ENCODE data around the gene ZNF579.

DNA sequence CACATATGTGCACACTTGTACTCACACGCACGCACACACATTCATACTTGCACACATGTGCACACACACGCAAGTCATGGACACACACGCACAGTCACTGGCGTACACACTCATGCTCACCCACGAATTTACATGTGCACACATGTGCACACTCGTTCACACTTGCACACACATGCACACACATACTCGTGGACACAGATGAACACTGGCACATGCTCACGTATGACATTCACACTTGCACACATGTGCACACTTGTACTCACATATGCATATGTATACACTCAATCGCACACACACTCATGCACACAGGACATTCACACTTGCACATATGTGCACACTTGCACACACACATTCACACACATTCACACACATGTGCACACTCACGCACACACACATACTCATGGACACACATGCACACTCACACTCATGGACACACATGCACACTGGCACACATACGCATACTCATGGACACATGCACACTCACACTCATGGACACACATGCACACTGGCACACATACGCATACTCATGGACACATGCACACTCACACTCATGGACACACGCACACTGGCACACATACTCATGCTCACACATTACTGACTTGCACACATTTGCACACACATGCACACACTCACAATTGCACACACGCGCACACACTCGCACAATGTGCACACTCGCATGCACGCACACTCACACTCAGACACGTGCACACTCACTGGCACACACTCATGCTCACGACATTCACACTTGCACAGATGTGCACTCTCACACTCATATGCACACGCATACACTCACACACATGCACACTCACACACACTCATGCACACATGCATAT is 53.2 kb downstream of the ZNF579 start:
- TF ChIP-seq, protein P1, sequence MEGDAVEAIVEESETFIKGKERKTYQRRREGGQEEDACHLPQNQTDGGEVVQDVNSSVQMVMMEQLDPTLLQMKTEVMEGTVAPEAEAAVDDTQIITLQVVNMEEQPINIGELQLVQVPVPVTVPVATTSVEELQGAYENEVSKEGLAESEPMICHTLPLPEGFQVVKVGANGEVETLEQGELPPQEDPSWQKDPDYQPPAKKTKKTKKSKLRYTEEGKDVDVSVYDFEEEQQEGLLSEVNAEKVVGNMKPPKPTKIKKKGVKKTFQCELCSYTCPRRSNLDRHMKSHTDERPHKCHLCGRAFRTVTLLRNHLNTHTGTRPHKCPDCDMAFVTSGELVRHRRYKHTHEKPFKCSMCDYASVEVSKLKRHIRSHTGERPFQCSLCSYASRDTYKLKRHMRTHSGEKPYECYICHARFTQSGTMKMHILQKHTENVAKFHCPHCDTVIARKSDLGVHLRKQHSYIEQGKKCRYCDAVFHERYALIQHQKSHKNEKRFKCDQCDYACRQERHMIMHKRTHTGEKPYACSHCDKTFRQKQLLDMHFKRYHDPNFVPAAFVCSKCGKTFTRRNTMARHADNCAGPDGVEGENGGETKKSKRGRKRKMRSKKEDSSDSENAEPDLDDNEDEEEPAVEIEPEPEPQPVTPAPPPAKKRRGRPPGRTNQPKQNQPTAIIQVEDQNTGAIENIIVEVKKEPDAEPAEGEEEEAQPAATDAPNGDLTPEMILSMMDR (IDR thresholded peaks at IDR 0.05; ENCODE audit: control extremely low read depth in 1 of 3, insufficient read depth in 1 of 3, low read depth in 1 of 3, low read length in 3 of 3), result no peak
- TF ChIP-seq GTF2F1 (IDR thresholded peaks at IDR 0.05; ENCODE audit: borderline replicate concordance, low read depth, low read length), result no peak
- no peak for TF ChIP-seq EZH2 (IDR thresholded peaks at IDR 0.05; ENCODE audit: low read depth, low read length, severe bottlenecking)
- no peak for TF ChIP-seq CHD2 (IDR thresholded peaks at IDR 0.05; ENCODE audit: low read length)
- no peak for TF ChIP-seq ZNF274 (IDR thresholded peaks at IDR 0.05; ENCODE audit: borderline replicate concordance, extremely low read depth, low read length)
- no peak for TF ChIP-seq POLR2A (IDR thresholded peaks at IDR 0.05; ENCODE audit: control extremely low read depth in 1 of 2, low read depth in 2 of 2, low read length in 2 of 2)
- TF ChIP-seq TAF7 (optimal IDR thresholded peaks at IDR 0.05; ENCODE audit: borderline replicate concordance, low read depth, low read length), result no peak
- TF ChIP-seq, protein P2, sequence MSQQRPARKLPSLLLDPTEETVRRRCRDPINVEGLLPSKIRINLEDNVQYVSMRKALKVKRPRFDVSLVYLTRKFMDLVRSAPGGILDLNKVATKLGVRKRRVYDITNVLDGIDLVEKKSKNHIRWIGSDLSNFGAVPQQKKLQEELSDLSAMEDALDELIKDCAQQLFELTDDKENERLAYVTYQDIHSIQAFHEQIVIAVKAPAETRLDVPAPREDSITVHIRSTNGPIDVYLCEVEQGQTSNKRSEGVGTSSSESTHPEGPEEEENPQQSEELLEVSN (IDR thresholded peaks at IDR 0.05), result no peak
- TF ChIP-seq TAF1 (IDR thresholded peaks at IDR 0.05; ENCODE audit: low read depth, low read length), result no peak
- TF ChIP-seq, protein P3, sequence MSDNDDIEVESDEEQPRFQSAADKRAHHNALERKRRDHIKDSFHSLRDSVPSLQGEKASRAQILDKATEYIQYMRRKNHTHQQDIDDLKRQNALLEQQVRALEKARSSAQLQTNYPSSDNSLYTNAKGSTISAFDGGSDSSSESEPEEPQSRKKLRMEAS (IDR thresholded peaks at IDR 0.05), result no peak
- TF ChIP-seq, protein P4, sequence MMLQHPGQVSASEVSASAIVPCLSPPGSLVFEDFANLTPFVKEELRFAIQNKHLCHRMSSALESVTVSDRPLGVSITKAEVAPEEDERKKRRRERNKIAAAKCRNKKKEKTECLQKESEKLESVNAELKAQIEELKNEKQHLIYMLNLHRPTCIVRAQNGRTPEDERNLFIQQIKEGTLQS (IDR thresholded peaks at IDR 0.05; ENCODE audit: insufficient read depth, low read depth, low read length), result no peak
- TF ChIP-seq CEBPB (IDR thresholded peaks at IDR 0.05; ENCODE audit: low read depth, low read length), result no peak
- no peak for TF ChIP-seq BRCA1 (IDR thresholded peaks at IDR 0.05; ENCODE audit: low read depth, low read length)

All from H1 (cell line).